Loucy (cell line): ENCODE measurements around the gene ANKRD65.
"Not testable (repeated sequence)": the region's sequence is repeated elsewhere in the genome, so short reads cannot be mapped to it uniquely, and the experiment has no call there.

ENCODE experiments used
- H2AFZ ChIP-seq: fragments of 200-600 bp; sonication (generic); 2 replicates; pipeline ENCODE4 v1.6.0; 2016; ENCODE audit warnings: antibody characterized with exemption, mild to moderate bottlenecking, low read length, moderate library complexity
- H3F3A ChIP-seq: fragments of 200-600 bp; 2 replicates; pipeline ENCODE4 v1.6.0; 2016; ENCODE audit warnings: antibody characterized with exemption, low read depth, mild to moderate bottlenecking
- H3K27me3 ChIP-seq: fragments of 200-600 bp; sonication (generic); 2 replicates; pipeline ENCODE4 v1.6.1; 2014; ENCODE audit warnings: low read length, mild to moderate bottlenecking; ENCODE audit not compliant: insufficient read depth, poor library complexity, severe bottlenecking
- H3K36me3 ChIP-seq: fragments of 200-600 bp; sonication (generic); 2 replicates; pipeline ENCODE4 v1.6.1; 2016; ENCODE audit warnings: low read length; ENCODE audit not compliant: insufficient read depth
- H3K4me1 ChIP-seq: fragments of 200-600 bp; sonication (generic); 2 replicates; pipeline ENCODE4 v1.5.1; 2014; ENCODE audit warnings: low read length, mild to moderate bottlenecking; ENCODE audit not compliant: insufficient read depth, poor library complexity, severe bottlenecking
- H3K4me2 ChIP-seq: fragments of 200-600 bp; sonication (generic); 2 replicates; pipeline ENCODE4 v1.6.0; 2014; ENCODE audit warnings: antibody characterized with exemption, low read length, low read depth, mild to moderate bottlenecking; ENCODE audit not compliant: poor library complexity, severe bottlenecking
- H3K4me3 ChIP-seq: fragments of 200-600 bp; sonication (generic); 2 replicates; pipeline ENCODE4 v1.5.1; 2014; ENCODE audit warnings: low read length, mild to moderate bottlenecking, mixed read lengths; ENCODE audit not compliant: poor library complexity, severe bottlenecking
- H3K79me2 ChIP-seq: fragments of 200-600 bp; sonication (generic); 2 replicates; pipeline ENCODE4 v1.6.1; 2014; ENCODE audit warnings: low read length; ENCODE audit not compliant: insufficient read depth
- H3K9ac ChIP-seq: fragments of 200-600 bp; sonication (generic); 2 replicates; pipeline ENCODE4 v1.6.0; 2014; ENCODE audit warnings: mild to moderate bottlenecking, low read depth, low read length, moderate library complexity; ENCODE audit not compliant: poor library complexity, severe bottlenecking
- H3K9me2 ChIP-seq: fragments of 200-600 bp; sonication (generic); replicated peaks from 2 replicates; pipeline ENCODE4 v1.6.1; 2016; ENCODE audit warnings: low read depth, low read length, mixed read lengths
- H3K9me3 ChIP-seq: fragments of 200-600 bp; sonication (generic); 2 replicates; pipeline ENCODE4 v1.6.1; 2014; ENCODE audit warnings: mild to moderate bottlenecking, antibody characterized with exemption, low read length, low read depth; ENCODE audit not compliant: insufficient read depth
- H4K20me1 ChIP-seq: fragments of 200-600 bp; sonication (generic); 2 replicates; pipeline ENCODE4 v1.6.0; 2014; ENCODE audit warnings: antibody characterized with exemption, low read length, mild to moderate bottlenecking; ENCODE audit not compliant: insufficient read depth, poor library complexity, severe bottlenecking
- EZH2phosphoT487 ChIP-seq: fragments of 200-600 bp; IDR thresholded peaks from 2 replicates; pipeline ENCODE4 v1.6.1; 2018; ENCODE audit warnings: antibody characterized with exemption, mild to moderate bottlenecking, moderate library complexity, borderline replicate concordance
- TF ChIP-seq, protein P1 (sequence below): fragments of 200-600 bp; sonication (generic); conservative IDR thresholded peaks from 2 replicates; pipeline ENCODE4 v1.5.1; 2014; ENCODE audit warnings: mild to moderate bottlenecking, antibody characterized with exemption, low read length

ANKRD65 gene

DNA sequence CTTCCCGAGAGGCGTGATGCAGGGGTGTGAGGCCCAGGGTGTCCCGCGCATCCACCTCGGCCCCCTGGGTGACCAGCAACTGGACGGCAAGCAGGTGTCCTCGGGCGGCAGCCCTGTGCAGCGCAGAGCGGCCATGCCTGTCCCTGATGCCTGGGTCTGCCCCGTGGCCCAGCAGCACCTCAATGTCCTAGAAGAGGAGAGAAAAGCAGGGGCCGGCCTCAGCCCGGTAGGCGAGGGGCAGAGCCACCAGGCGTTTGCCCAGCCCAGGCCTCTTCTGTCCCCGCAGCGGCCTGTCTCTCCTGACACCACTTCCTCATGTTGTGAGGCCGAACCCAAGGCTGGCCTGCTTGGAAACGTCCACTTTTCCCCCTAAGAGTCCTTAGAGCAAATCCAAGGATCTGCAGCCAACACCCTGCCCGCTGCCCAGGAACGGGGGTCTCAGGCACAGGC, 1.7 kb downstream of the ANKRD65 start:
- H3K79me2 ChIP-seq, result no peaks in the 10 kb centered on the region
- no peak overlapping the region for H3K4me2 ChIP-seq
- H3K27me3 ChIP-seq, result no peaks in the 10 kb centered on the region
- TF ChIP-seq EZH2phosphoT487, result no peak
- TF ChIP-seq, protein P1, sequence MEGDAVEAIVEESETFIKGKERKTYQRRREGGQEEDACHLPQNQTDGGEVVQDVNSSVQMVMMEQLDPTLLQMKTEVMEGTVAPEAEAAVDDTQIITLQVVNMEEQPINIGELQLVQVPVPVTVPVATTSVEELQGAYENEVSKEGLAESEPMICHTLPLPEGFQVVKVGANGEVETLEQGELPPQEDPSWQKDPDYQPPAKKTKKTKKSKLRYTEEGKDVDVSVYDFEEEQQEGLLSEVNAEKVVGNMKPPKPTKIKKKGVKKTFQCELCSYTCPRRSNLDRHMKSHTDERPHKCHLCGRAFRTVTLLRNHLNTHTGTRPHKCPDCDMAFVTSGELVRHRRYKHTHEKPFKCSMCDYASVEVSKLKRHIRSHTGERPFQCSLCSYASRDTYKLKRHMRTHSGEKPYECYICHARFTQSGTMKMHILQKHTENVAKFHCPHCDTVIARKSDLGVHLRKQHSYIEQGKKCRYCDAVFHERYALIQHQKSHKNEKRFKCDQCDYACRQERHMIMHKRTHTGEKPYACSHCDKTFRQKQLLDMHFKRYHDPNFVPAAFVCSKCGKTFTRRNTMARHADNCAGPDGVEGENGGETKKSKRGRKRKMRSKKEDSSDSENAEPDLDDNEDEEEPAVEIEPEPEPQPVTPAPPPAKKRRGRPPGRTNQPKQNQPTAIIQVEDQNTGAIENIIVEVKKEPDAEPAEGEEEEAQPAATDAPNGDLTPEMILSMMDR, result no peak
- H3K4me1 ChIP-seq, result peaks cover 11% of the 10 kb centered on the region
- H3F3A ChIP-seq, result no peaks in the 10 kb centered on the region
- no peaks in the 10 kb centered on the region for H4K20me1 ChIP-seq
- H3K9me3 ChIP-seq, result no peaks in the 10 kb centered on the region
- H2AFZ ChIP-seq, result no peak overlapping the region
- no peaks in the 10 kb centered on the region for H3K36me3 ChIP-seq
- H3K9ac ChIP-seq, result no peak overlapping the region
- no peaks in the 10 kb centered on the region for H3K9me2 ChIP-seq
- H3K4me3 ChIP-seq, result no peak overlapping the region

DNA sequence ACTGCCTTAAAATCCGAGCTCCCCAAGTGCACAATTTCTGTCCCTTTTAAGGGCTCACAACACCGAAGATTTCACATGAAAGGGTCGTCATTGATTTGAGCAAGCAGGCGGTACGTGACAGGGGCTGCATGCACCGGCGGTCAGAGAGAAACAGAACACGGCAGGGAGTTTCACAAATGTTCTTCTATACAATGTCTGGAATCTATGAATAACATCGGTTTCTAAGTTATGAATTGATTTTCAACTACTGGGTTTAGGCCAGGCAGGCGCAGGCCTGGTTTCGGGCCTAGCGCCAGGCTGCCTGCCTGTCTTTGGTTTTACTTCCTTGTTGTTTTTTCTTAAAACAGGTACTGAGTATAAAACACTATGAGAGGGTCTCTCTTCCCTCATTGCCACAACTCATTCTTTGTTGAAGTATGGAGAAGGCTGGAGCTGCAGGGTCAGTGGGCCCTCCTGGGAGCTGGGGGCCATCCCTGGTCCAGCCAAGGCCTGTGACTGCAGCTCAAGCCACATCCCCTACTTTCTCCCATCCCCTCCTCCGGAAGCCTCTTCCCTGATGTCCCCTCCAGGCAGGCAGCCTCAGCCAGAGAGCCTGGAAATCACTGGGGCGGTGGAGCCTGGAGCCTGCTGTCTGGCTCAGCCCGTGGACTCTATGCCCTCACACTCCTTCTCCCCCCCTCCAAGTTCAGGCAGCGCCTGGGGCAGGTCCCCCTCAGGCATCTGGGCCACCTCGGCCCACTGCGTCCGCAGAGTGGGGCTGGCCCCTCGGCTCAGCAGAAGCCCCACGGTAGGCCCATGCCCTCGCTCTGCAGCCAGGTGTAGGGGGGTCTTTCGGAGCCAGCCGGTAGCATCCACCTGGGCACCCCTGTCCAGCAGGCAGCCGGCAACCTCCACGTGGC, 2.4 kb downstream of the ANKRD65 start:
- peaks cover 11% of the 10 kb centered on the region for H3K4me1 ChIP-seq
- H3F3A ChIP-seq, result no peaks in the 10 kb centered on the region
- no peak overlapping the region for H3K4me2 ChIP-seq
- no peak overlapping the region for H3K4me3 ChIP-seq
- no peak overlapping the region for H2AFZ ChIP-seq
- H3K9me3 ChIP-seq, result no peaks in the 10 kb centered on the region
- H3K79me2 ChIP-seq, result no peaks in the 10 kb centered on the region
- no peaks in the 10 kb centered on the region for H3K36me3 ChIP-seq
- no peaks in the 10 kb centered on the region for H4K20me1 ChIP-seq
- TF ChIP-seq, protein P1, result no peak
- no peak for TF ChIP-seq EZH2phosphoT487
- H3K9ac ChIP-seq, result no peak overlapping the region
- H3K9me2 ChIP-seq, result no peaks in the 10 kb centered on the region
- no peaks in the 10 kb centered on the region for H3K27me3 ChIP-seq

DNA sequence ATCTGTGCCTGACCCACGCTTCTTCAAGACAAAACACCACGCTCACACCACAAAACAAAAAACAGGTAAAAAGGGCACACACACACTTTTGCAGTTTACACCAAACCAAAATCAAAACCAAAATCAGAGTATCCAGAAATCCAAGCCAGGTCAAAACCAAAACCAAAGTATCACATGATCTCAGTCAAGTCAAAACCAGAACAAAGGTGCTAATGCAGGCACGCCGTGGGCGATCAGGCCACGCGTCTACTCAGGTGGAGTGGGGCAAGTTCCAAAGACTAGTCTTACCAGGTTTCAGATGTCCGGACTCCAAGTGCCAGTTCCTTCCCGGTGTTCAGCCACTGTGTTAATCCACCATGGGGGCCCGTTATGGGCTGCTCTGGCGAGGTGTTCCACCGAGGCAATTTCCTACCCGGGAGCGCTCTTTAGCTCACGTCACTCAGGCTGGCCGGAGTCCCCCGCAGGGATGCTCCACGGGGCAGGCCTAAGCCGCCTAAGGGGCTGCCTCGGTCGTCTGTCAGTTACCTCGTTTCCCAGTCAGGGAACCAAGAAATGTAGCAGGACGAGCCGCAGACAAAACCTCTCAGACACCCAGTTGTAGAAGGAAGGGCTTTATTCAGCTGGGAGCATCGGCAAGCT, 3.1 kb downstream of the ANKRD65 start:
- H3K9me3 ChIP-seq, H3K79me2 ChIP-seq, H2AFZ ChIP-seq, H3K4me2 ChIP-seq, H3K27me3 ChIP-seq, H3K4me1 ChIP-seq, H3K9ac ChIP-seq, H4K20me1 ChIP-seq, H3K36me3 ChIP-seq, H3K4me3 ChIP-seq, H3K9me2 ChIP-seq, H3F3A ChIP-seq: not testable (repeated sequence)

DNA sequence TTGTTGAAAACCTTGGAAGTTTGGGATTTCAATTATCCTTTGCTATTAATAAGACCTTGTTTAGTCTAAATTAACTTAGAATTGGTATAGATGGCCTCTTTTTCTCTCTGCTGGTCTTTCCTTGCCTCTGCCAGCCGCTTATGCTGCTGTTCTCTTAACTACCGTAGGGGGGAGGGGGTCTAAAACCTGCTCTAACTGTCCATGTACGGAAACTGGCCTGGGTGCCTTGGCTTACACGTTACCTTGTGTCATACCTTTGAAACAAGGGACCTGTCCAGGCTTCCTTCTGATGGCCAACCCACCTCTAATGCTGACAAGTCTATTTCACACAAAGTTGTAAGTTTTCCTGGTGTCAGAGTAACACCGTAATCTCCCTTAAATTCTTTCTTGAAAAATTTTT, 3.7 kb downstream of the ANKRD65 start:
- H3K9me2 ChIP-seq, H4K20me1 ChIP-seq, H3K9ac ChIP-seq, H3K4me3 ChIP-seq, H3K4me1 ChIP-seq, H3K27me3 ChIP-seq, H3F3A ChIP-seq, H3K9me3 ChIP-seq, H2AFZ ChIP-seq, H3K36me3 ChIP-seq, H3K79me2 ChIP-seq, H3K4me2 ChIP-seq: not testable (repeated sequence)
